ENCODE data around the gene TRMT2A. TPM values are rescaled to one million over a fixed set of nuclear protein-coding genes. Genes with fewer than 3 reads are reported as not detected.

The TRMT2A gene
- total RNA-seq, 1 experiment from 2014 or later: 66.7 TPM

GRCh38 chr22:20062766-20063083 lies 54.3 kb downstream of the TRMT2A start:
- H3K9me3 ChIP-seq (ENCODE audit: control insufficient read depth, insufficient read depth, low read depth, low read length): no peaks in the 10 kb centered on the region
- in situ Hi-C loops (cut with HindIII; ENCODE audit: low pct_unique_long_range_greater_than_20kb, low sequenced_read_pairs): no loop called here
- DNase-seq (ENCODE audit: low read depth, low spot score) (no peak), ATAC-seq (no peak)
- H3K4me3 ChIP-seq (ENCODE audit: low read depth in 2 of 2, low read length in 2 of 2): no peak overlapping the region
- H3K4me1 ChIP-seq (ENCODE audit: control insufficient read depth, insufficient read depth, low read length): no peaks in the 10 kb centered on the region
- ChIA-PET CTCF (no interaction called here), POLR2A (no interaction called here)
- H3K27ac ChIP-seq (ENCODE audit: low read length): no peak overlapping the region
- TF ChIP-seq REST (IDR thresholded peaks at IDR 0.05; ENCODE audit: insufficient read depth in 1 of 2, low read depth in 2 of 2, low read length in 1 of 2) (no peak), TCF7L2 (IDR thresholded peaks at IDR 0.05; ENCODE audit: low read depth, low read length) (no peak), POLR2AphosphoS5 (IDR thresholded peaks at IDR 0.05; ENCODE audit: low read depth, low read length) (no peak), CTCF (IDR thresholded peaks at IDR 0.05) (no peak), SIN3A (IDR thresholded peaks at IDR 0.05; ENCODE audit: borderline replicate concordance, insufficient read depth, low read depth, low read length) (no peak)
- intact Hi-C loops (cut with micrococcal nuclease; ENCODE audit: unreplicated experiment): no loop called here
- no TSS peak for BruUV-seq (replicated peaks)
- no peaks in the 10 kb centered on the region for H3K36me3 ChIP-seq (ENCODE audit: control insufficient read depth, insufficient read depth, low read length)
- H3K27me3 ChIP-seq (ENCODE audit: control insufficient read depth, insufficient read depth, low read length): no peaks in the 10 kb centered on the region

- Histone ChIP-seq H3K27ac (ENCODE audit: low read length) (no peak overlapping the region), H3K4me1 (ENCODE audit: control insufficient read depth, insufficient read depth, low read length) (no peaks in the 10 kb centered on the region), H3K4me3 (ENCODE audit: low read depth in 2 of 2, low read length in 2 of 2) (no peak overlapping the region), H3K27me3 (ENCODE audit: control insufficient read depth, insufficient read depth, low read length) (no peaks in the 10 kb centered on the region), H3K9me3 (ENCODE audit: control insufficient read depth, insufficient read depth, low read depth, low read length) (no peaks in the 10 kb centered on the region), H3K36me3 (ENCODE audit: control insufficient read depth, insufficient read depth, low read length) (no peaks in the 10 kb centered on the region)
- DNase-seq (ENCODE audit: low read depth, low spot score): no peak
- ATAC-seq: no peak
- intact Hi-C loops (cut with micrococcal nuclease; ENCODE audit: unreplicated experiment) (no loop called here), in situ Hi-C loops (cut with HindIII; ENCODE audit: low pct_unique_long_range_greater_than_20kb, low sequenced_read_pairs) (no loop called here)
- ChIA-PET POLR2A (no interaction called here), CTCF (no interaction called here)
- TF ChIP-seq CTCF (IDR thresholded peaks at IDR 0.05): no peak
- TF ChIP-seq REST (IDR thresholded peaks at IDR 0.05; ENCODE audit: insufficient read depth in 1 of 2, low read depth in 2 of 2, low read length in 1 of 2): no peak
- TF ChIP-seq SIN3A (IDR thresholded peaks at IDR 0.05; ENCODE audit: borderline replicate concordance, insufficient read depth, low read depth, low read length): no peak
- TF ChIP-seq POLR2AphosphoS5 (IDR thresholded peaks at IDR 0.05; ENCODE audit: low read depth, low read length): no peak
- TF ChIP-seq TCF7L2 (IDR thresholded peaks at IDR 0.05; ENCODE audit: low read depth, low read length): no peak
- BruUV-seq (replicated peaks): no TSS peak
Measured at GRCh38 chr22:20062043-20062765, 54.8 kb downstream of the TRMT2A start.

Measured in Panc1 (cell line).